Daoy (cell line): ENCODE data around the gene SCLY. TPM values are rescaled to one million over a fixed set of nuclear protein-coding genes. Genes with fewer than 3 reads are reported as not detected.
A peak's percentile ranks its signal among the peaks of the same experiment; 100 is the strongest.
"Not testable (repeated sequence)": the region's sequence is repeated elsewhere in the genome, so short reads cannot be mapped to it uniquely, and the experiment has no call there.

Experiments
- DNase-seq: peaks from one replicate; pipeline ENCODE4 v3.0.0-alpha.2; 2015; ENCODE audit warnings: low read depth
- total RNA-seq: library from RNA; depleted of rRNA; stranded (reverse); fragments of >200 nt; shearing (Covaris generic); gene quantifications from 2 replicates; pipeline ENCODE4 v1.2.3, GENCODE V29; 2014; rRNA removed

The SCLY gene
- 19.1 and 29.7 TPM in 2 replicates for total RNA-seq

GRCh38 chr2:238060542-238061314 lies at the start of gene SCLY:
Gene SCLY, plus strand, starts transcription at chr2:238061001. Its CDS starts 54 bp downstream, at chr2:238061055.
- peak; percentile 99 for DNase-seq

DNA sequence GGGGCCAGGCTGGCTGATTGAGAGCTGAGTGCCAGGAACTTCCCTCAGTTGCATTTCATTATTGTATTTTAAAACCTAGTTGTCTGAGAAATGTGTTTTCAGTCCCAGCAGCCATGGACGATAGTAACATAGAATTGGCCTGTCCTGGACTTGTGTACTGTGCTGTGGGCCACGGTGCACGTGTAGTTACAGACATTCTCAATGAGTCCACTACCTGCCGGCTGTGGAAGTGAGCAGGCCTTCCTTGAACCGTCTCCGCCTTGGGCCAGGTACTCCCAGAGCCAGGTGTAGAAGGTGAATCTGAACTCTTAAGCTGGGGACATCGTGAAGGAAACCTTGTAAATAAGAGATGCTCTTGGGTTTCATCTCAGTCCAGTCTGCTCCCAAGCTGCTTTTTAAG lies 47.0 kb upstream of the SCLY start:
- no peak for DNase-seq

- DNase-seq = no peak
These were observed 45.1 kb upstream of the SCLY start for GRCh38 chr2:238015705-238016104.

GRCh38 chr2:238016526-238016925 lies 44.3 kb upstream of the SCLY start:
- DNase-seq = no peak

GRCh38 chr2:238019962-238020361 lies 40.8 kb upstream of the SCLY start:
- DNase-seq = peak; percentile 51

GRCh38 chr2:238020816-238021215 lies 40.0 kb upstream of the SCLY start:
- DNase-seq = no peak

- DNase-seq = peak; percentile 19
These were observed 39.5 kb upstream of the SCLY start for GRCh38 chr2:238021327-238021726.

GRCh38 chr2:238022594-238023157 lies 38.1 kb upstream of the SCLY start:
- no peak for DNase-seq

DNA sequence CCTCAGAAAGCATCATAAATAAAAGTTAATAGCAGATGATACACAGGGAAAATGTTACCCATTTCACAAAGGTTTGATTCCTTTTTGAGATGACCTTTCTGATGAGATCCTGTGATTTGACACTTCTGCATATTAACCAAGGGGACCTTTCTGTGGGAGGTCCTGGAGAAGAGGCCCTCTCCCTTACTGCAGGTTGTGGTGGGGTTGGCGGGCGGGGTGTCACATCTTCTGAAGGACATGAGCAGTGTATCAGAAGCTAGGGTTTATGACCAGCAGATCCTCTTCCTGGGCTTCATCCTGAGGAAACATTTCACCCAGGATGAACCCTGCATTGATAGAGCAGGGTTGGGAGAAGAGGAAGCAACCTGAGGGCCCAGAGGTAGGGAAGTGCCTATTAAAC lies 37.2 kb upstream of the SCLY start:
- no peak for DNase-seq

DNA sequence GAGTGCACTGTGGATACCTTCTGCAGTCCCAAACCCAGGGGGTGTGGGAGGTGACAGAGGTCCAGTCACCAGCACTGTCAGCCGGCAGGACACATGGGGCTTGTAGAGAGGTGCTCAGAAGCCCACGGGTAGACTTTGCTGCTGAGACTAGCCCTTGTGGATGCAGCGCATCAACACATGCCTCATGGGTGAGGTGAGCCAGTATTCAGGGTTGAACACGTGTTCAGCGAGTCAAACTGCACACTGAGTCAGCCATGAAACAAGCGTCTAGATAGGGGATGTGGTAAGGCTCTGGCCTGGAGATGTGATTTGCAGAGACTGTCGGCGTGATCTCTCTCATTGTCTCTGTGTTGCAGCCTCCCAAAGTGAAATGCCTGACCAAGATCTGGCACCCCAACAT lies 35.8 kb upstream of the SCLY start:
- DNase-seq = peak; percentile 75

DNA sequence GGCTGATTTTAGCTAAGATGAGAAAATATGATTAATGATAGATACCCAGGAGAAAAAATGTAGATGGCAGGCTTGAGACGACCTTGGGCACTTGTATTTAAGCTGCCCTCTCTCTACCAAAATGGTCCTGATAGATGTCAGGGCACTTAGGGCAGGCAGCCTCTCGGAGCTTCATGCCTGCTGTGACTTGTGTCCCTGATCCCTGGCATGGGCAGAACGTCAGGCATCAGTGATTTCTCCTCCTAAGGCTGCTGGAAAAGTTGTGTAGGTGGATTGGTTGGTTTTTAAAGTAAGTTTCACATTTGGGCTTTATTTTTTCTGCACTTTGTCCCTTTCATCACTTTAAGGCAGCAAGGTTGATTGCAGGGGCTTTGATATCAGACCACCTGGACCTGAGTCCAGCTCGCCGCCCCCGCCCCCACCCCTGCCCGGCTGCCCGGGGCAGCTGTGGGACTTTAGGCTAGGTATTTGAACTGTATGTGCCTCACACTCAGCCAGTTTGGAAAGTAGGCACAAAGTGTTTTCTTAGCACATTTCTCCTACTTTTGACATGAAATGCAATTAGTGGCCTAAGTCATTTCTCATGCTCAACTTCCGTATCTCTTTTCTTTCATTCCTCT lies 35.0 kb upstream of the SCLY start:
- no peak for DNase-seq

DNA sequence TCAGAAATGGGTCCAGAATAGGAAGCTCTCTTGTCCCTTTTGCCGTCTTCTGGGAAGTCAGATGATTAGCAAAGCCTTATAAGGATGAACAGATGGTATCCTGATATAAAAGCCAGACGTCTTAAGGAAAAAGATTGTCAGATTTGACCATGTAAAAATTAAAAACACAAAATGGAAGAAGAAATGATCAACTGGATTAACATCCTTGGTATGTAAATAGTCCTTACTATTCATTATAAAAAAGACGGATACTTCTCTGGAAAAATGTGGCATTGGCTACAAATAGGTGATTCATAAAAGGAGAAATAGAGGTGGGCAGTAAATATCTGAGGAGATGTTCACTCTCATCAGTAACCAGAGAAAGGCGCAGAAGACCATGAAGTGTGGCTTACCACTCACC lies 33.7 kb upstream of the SCLY start:
- DNase-seq = no peak

GRCh38 chr2:238027591-238028415 lies 33.0 kb upstream of the SCLY start:
- no peak for DNase-seq

DNA sequence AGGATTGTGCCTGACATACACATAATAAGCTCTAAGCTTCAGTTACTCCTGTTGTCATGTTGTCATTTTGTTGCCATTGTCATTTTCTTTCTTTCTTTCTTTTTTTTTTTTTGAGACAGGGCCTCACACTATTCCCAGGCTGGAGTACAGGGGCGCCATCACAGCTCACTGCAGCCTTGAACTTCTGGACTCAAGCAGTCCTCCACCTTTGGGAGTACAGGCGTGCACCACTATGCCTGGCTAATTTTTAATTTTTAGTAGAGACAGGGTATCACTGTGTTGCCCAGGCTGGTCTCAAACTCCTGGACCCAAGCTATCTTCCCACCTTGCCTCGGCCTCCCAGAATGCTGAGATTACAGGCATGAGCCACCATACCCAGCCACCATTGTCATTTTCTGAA lies 30.9 kb upstream of the SCLY start:
- no peak for DNase-seq

GRCh38 chr2:238030422-238031155 lies 30.2 kb upstream of the SCLY start:
- no peak for DNase-seq

GRCh38 chr2:238031751-238032150 lies 29.1 kb upstream of the SCLY start:
- no peak for DNase-seq

DNA sequence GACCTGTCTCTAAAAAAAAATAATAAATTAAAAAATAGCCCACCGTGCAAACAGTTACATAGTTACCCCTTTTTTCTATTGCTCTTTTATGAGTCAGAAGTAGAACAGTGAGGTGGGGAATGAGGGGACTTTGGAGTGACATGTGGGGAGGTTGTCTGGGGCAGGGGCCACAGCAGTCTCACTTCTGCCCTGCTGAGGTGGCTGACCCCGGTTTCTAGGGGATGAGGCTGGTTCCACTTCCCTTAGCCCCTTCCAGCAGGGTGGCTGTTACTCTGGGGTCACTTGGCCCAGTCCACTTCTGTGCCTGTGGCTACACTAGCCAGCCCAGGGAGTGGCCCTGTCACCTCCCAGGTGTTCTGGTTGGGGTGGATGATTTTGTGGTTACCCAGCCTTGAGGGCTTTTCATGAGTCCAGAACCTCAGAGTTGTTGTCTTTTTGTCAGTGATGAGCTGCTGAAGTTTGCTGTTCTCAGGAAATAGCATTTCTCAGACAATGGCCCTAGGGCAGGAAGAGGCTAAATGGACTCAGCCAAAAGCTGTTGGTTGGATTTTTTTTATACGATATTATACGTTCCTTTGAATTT lies 28.0 kb upstream of the SCLY start:
- DNase-seq = no peak

GRCh38 chr2:238033991-238034390 lies 26.8 kb upstream of the SCLY start:
- not testable (repeated sequence) for DNase-seq

GRCh38 chr2:238038203-238038602 lies 22.6 kb upstream of the SCLY start:
- DNase-seq = no peak

DNA sequence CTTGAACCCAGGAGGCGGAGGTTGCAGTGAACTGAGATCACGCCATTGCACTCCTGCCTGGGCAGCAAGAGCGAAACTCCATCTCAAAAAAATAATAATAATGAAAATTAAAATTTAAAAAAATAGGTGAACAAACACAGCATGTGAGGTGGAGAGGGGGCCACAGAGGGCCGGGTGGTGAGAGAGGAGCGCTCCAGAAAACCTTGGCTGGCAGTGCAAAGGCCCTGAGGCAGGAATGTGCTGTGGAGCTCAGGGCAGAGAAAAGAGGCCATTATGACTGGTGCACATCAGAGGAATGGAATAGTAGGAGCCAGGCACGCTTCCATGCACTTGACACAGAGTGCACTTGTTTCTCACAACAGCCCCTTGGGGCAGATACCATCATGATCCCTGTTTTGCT lies 21.6 kb upstream of the SCLY start:
- DNase-seq = no peak

DNA sequence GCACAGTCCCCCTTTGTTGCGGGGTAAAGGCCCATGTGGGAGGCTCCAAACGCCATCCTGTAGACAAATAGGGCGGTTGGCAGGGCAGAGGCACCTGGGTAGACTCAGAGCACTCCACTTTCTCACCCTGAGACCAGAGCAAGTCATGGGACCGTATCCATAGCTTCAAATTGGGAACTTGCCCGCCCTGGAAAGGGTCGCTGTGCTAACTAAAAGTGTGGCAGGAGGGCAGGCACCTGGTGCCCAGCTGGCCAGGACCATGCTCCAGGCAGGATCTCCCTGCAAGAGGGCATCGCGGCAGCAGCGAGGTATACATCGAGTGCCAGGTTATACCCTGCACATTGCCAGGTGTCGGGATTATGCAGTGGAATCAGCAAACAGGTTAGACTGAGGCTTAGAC lies 20.8 kb upstream of the SCLY start:
- no peak for DNase-seq
